Measurements from ENCODE around the gene ATP5MC2. TPM values are rescaled to one million over a fixed set of nuclear protein-coding genes. Genes with fewer than 3 reads are reported as not detected.

ATP5MC2 gene
- total and polyA plus RNA-seq, 9 of the 15 experiments (the other 6 are each of a cell fraction or from before 2014, with no cell fraction given), result 314 to 1,208 (median 468) TPM

- TF ChIP-seq ZNF740 (CRISPR knock-in tag; IDR thresholded peaks at IDR 0.05) (no peak), ZNF740 (tag; IDR thresholded peaks at IDR 0.05) (no peak), TCF7 (IDR thresholded peaks at IDR 0.05; ENCODE audit: borderline replicate concordance) (no peak), YY1 (IDR thresholded peaks at IDR 0.05; ENCODE audit: borderline replicate concordance in 1 of 3, control insufficient read depth in 1 of 3, extremely low read depth in 1 of 3, insufficient read depth in 3 of 3, insufficient read length in 1 of 3, insufficient replicate concordance in 2 of 3, low read depth in 1 of 3, low read length in 2 of 3) (no peak)
Observed at GRCh38 chr12:53706080-53706479, 30.2 kb upstream of the ATP5MC2 start (continued).

GRCh38 chr12:53703756-53704155 lies 27.9 kb upstream of the ATP5MC2 start:
- DNase-seq (ENCODE audit: extremely low read depth in 1 of 4, low spot score in 3 of 4), result no peak
- FAIRE-seq, result no peak
- H2AFZ ChIP-seq (ENCODE audit: low read depth, low read length), result no peak overlapping the region
- in situ Hi-C loops (cut with MboI), result loop anchor here (5.0 kb wide), 1 partner anchor 39 kb away; no protein-coding TSS in a partner anchor
- H3K9me1 ChIP-seq (ENCODE audit: control insufficient read depth, insufficient read depth, low read length), result no peaks in the 10 kb centered on the region
- no peaks in the 10 kb centered on the region for H3K36me3 ChIP-seq (ENCODE audit: control insufficient read depth, insufficient read depth, low read length)
- no TSS peak for BruUV-seq (replicated peaks)
- H3K9me3 ChIP-seq (replicated peaks; ENCODE audit: control insufficient read depth, insufficient read depth, low read depth, low read length), result no peaks in the 10 kb centered on the region
- ChIA-PET CTCF (ENCODE audit: low intra/inter-chr PET ratio) (interaction anchor here (9.5 kb wide), 1 partner anchor 41 kb away, joined by 252 read pairs; no protein-coding TSS in a partner anchor), POLR2A (interaction anchor here (0.5 to 1.4 kb wide), 2 partner anchors 10 to 268 kb away, joined by 3 to 4 read pairs; no protein-coding TSS in a partner anchor)
- H3K4me2 ChIP-seq (ENCODE audit: insufficient read depth, low read length), result no peak overlapping the region
- no peaks in the 10 kb centered on the region for H3K79me2 ChIP-seq (ENCODE audit: control insufficient read depth, insufficient read depth, low read length)
- intact Hi-C loops (cut with micrococcal nuclease), result no loop called here
- no peak overlapping the region for H3K4me3 ChIP-seq
- H3K27ac ChIP-seq (ENCODE audit: extremely low read depth, low read depth, low read length), result no peak overlapping the region
- H3K27me3 ChIP-seq (ENCODE audit: control insufficient read depth in 2 of 2, insufficient read depth in 2 of 2, low read length in 2 of 2), result peaks cover 43 to 55% of the 10 kb centered on the region in 2 experiments
- no peaks in the 10 kb centered on the region; the same call in 1 of the 2 replicates for H4K20me1 ChIP-seq (replicated peaks; ENCODE audit: control insufficient read depth, insufficient read depth, low read length)
- H3K9ac ChIP-seq (ENCODE audit: insufficient read depth in 1 of 2, low read depth in 2 of 2, low read length in 2 of 2), result no peak overlapping the region
- no peak for ATAC-seq
- no peaks in the 10 kb centered on the region for H3K4me1 ChIP-seq (replicated peaks in 1 of 2; ENCODE audit: control insufficient read depth in 2 of 2, insufficient read depth in 2 of 2, low read length in 2 of 2)
- WGBS (ENCODE audit: insufficient coverage, low coverage, missing lambda C conversion rate), result 5% methylated on average over 4 of the region's 4 CpGs
- TF ChIP-seq GATAD2B (IDR thresholded peaks at IDR 0.05; ENCODE audit: borderline replicate concordance) (no peak), CUX1 (CRISPR knock-in tag; IDR thresholded peaks at IDR 0.05) (no peak), PTTG1 (tag; IDR thresholded peaks at IDR 0.05; ENCODE audit: low read depth) (no peak), MCM3 (IDR thresholded peaks at IDR 0.05) (no peak), ZNF311 (CRISPR knock-in tag; IDR thresholded peaks at IDR 0.05) (no peak), CC2D1A (IDR thresholded peaks at IDR 0.05) (no peak), CEBPB (tag; IDR thresholded peaks at IDR 0.05) (no peak), PREB (CRISPR knock-in tag; IDR thresholded peaks at IDR 0.05) (no peak), NFYB (IDR thresholded peaks at IDR 0.05; ENCODE audit: extremely low read depth, insufficient read length) (no peak), FOXJ3 (CRISPR knock-in tag; IDR thresholded peaks at IDR 0.05) (no peak)

All from K562 (cell line).